ENCODE data around the gene ATP1A1. TPM values are rescaled to one million over a fixed set of nuclear protein-coding genes. Genes with fewer than 3 reads are reported as not detected.

Gene ATP1A1
- polyA plus RNA-seq, 2 of the 4 experiments (the other 2 are of a cell fraction): 119 to 171 TPM

GRCh38 chr1:116375148-116375886 lies 2.3 kb downstream of the ATP1A1 start:
- no peak for ATAC-seq
- CTCF ChIA-PET: interaction anchor here (1.5 kb wide), 1 partner anchor 124 kb away, joined by 4 read pairs; no protein-coding TSS in a partner anchor
- DNase-seq (ENCODE audit: low read depth in 1 of 2, low spot score in 1 of 2): no peak
- POLR2A ChIA-PET: interaction anchor here (0.9 kb wide), 1 partner anchor 110 kb away, joined by 3 read pairs; no protein-coding TSS in a partner anchor
- no peak for FAIRE-seq
- peak overlapping the region; percentile 93 for H3K4me2 ChIP-seq
- H3K4me1 ChIP-seq: peaks cover 59% of the 10 kb centered on the region
- no peaks in the 10 kb centered on the region for H3K9me3 ChIP-seq
- TF ChIP-seq USF2 (IDR thresholded peaks at IDR 0.05) (no peak), REST (IDR thresholded peaks at IDR 0.05) (no peak), ZNF302 (CRISPR knock-in tag; IDR thresholded peaks at IDR 0.05) (no peak), FOSB (CRISPR knock-in tag; IDR thresholded peaks at IDR 0.05) (no peak), ZFP36 (IDR thresholded peaks at IDR 0.05; ENCODE audit: borderline replicate concordance, partially characterized antibody) (no peak), FOSL2 (IDR thresholded peaks at IDR 0.05) (no peak), FOSL2 (CRISPR knock-in tag; IDR thresholded peaks at IDR 0.05) (no peak), CTCF (IDR thresholded peaks at IDR 0.05) (no peak), HMGXB4 (CRISPR knock-in tag; IDR thresholded peaks at IDR 0.05; ENCODE audit: borderline replicate concordance) (no peak), ATOH8 (CRISPR knock-in tag; IDR thresholded peaks at IDR 0.05; ENCODE audit: low read depth) (no peak), FOXS1 (CRISPR knock-in tag; IDR thresholded peaks at IDR 0.05) (no peak), MAFK (IDR thresholded peaks at IDR 0.05; ENCODE audit: partially characterized antibody) (no peak)
- H3K27ac ChIP-seq: peak overlapping the region; percentile 93 to 97
- peak overlapping the region; percentile 99; the same call in 2 of the 3 replicates for H3K4me3 ChIP-seq
- WGBS (ENCODE audit: missing lambda C conversion rate): 66% methylated on average over 8 of the region's 8 CpGs

All from A549 (cell line).